Cerebellar nuclear complex (tissue), 1 donor: ENCODE results near the gene DMWD.
"Not testable (repeated sequence)": the region's sequence is repeated elsewhere in the genome, so short reads cannot be mapped to it uniquely, and the experiment has no call there.

Source experiments
- DNase-seq, 2 experiments: peaks; one replicate each; lab custom pipeline; 2025; lab: John Stamatoyannopoulos, UW

Gene DMWD

DNA sequence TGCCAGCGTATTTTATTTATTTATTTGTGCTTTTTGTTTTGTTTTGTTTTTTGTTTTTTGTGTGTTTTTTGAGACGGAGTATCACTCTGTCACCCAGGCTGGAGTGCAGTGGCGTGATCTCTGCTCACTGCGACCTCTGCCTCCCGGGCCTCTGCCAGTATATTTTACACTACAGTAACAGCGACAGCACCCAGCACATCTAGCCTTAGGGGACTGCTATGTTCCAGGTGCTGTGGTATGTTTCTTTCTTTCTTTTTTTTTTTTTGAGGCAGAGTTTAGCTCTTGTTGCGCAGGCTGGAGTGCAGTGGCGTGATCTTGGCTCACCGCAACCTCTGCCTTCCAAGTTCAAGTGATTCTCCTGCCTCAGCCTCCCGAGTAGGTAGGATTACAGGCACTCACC is 41.2 kb downstream of the DMWD start:
- DNase-seq, result not testable (repeated sequence)

- no peak for DNase-seq
Measured at GRCh38 chr19:45747513-45747912, 45.1 kb downstream of the DMWD start.

GRCh38 chr19:45746866-45747265 is 45.8 kb downstream of the DMWD start:
- no peak for DNase-seq

DNA sequence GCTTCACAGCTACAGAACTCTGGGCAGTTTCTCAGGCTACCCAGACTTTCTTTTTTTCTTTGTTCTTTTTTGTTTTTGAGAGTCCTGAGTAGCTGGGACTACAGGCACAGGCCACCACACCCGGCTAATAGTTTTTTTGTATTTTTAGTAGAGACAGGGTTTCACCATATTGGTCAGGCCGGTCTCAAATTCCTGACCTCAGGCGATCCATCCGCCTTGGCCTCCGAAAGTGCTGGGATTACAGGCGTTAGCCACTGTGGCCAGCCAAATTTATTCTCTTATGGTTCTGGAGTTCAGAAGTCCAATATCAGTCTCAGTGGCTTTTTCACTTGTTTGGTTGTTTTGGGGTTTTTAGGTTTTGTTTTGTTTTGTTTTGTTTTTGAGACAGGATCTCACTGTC is 47.0 kb downstream of the DMWD start:
- no peak for DNase-seq

- DNase-seq, result no peak
Measured at GRCh38 chr19:45742969-45743368, 49.7 kb downstream of the DMWD start.

GRCh38 chr19:45739498-45740439 is 52.9 kb downstream of the DMWD start:
- no peak for DNase-seq

DNA sequence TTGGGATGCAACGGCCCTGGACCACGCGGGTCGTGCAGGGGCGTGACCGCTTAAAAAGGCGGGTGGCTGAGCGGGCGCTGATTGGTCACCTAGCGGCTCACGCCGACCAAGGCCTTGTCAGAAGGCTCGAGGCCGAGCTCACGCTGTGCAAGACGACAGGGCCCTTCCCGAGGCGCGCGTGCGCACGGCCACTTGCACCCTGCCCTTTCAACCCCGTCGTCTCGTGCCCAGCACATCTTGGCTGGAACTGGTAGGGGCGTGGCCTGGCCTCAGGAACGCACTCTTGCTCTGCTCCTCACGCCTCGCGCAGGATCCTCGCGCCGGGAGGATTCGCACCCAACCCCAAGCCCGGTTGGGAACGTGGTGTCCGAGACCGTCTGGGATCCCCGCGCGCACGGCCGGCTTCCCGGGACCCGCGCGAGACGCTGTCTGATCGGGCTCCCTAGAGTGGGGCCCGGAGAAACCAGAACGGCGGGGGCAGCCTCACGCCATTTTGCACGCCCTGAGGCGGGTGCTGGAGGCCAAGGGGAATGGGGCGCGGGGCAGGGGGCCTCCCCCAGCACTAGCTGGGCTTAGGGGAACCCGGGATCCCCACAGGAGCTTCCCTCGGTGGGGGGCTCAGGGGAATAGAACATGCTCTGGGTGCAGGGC is 59.4 kb downstream of the DMWD start, which contains the start of gene MEIOSIN:
TSS of gene MEIOSIN (plus strand) at position 280 of the 651 bp plus-strand sequence. CDS start 1,938 bp downstream, outside the sequence.
- no peak for DNase-seq
